IMR-90 (cell line): ENCODE results near the gene SCGB1C2. TPM values are rescaled to one million over a fixed set of nuclear protein-coding genes. Genes with fewer than 3 reads are reported as not detected.

Experiments
- ATAC-seq: fragments of 200-7000 bp; cut with Tn5 transposase; 2 replicates; pipeline ENCODE4 v1.9.1; 2020; ENCODE audit warnings: low read depth, mild to moderate bottlenecking, moderate library complexity
- BruUV-seq: library from RNA; stranded (reverse); fragments of 400-500 nt; replicated peaks from 2 replicates; lab custom pipeline; 2021; lab: Mats Ljungman, UMichigan
- CTCF ChIA-PET: fragments of 300-600 bp; formaldehyde crosslinking; extraction: SDS; loops from one replicate; lab custom pipeline; 2021; ENCODE audit warnings: antibody characterized with exemption; lab: Yijun Ruan, JAX
- POLR2A ChIA-PET: fragments of 300-600 bp; sonication (Branson Sonifier 250); formaldehyde crosslinking; loops from one replicate; lab custom pipeline; 2022; ENCODE audit warnings: antibody characterized with exemption; ENCODE audit not compliant: unreplicated experiment; lab: Charles Lee
- DNase-seq: peaks from one replicate; pipeline ENCODE4 v3.0.0; 2013
- H2AFZ ChIP-seq: replicated peaks from 2 replicates; pipeline ENCODE3; 2013; ENCODE audit warnings: low read length, mild to moderate bottlenecking; ENCODE audit not compliant: poor library complexity
- H2AK5ac ChIP-seq: 2 replicates; pipeline ENCODE4 v1.6.1; 2013; ENCODE audit warnings: low read depth, low read length, inconsistent platforms
- H2AK9ac ChIP-seq: replicated peaks from 2 replicates; pipeline ENCODE3; 2013; ENCODE audit warnings: mild to moderate bottlenecking, low read depth, low read length, moderate library complexity; ENCODE audit not compliant: poor library complexity
- H2BK120ac ChIP-seq: 2 replicates; pipeline ENCODE4 v1.6.1; 2013; ENCODE audit warnings: low read depth, low read length, inconsistent platforms
- H2BK15ac ChIP-seq: 3 replicates; pipeline ENCODE4 v1.6.1; 2013; ENCODE audit warnings: low read depth, low read length, inconsistent platforms
- H2BK20ac ChIP-seq: 2 replicates; pipeline ENCODE4 v1.6.1; 2013; ENCODE audit warnings: low read depth, mild to moderate bottlenecking, inconsistent platforms, low read length, moderate library complexity
- H2BK5ac ChIP-seq: 2 replicates; pipeline ENCODE4 v1.6.1; 2013; ENCODE audit warnings: mild to moderate bottlenecking, low read depth, low read length, inconsistent platforms; ENCODE audit not compliant: poor library complexity, severe bottlenecking
- H3K14ac ChIP-seq: replicated peaks from 2 replicates; pipeline ENCODE4 v1.6.1; 2013; ENCODE audit warnings: low read depth, low read length, inconsistent platforms
- H3K18ac ChIP-seq: 2 replicates; pipeline ENCODE4 v1.6.1; 2013; ENCODE audit warnings: low read depth, low read length, control low read depth
- H3K23ac ChIP-seq: 2 replicates; pipeline ENCODE4 v1.6.1; 2013; ENCODE audit warnings: low read depth, low read length, inconsistent platforms
- H3K27ac ChIP-seq: 2 replicates; pipeline ENCODE4 v1.5.1; 2013; ENCODE audit warnings: mild to moderate bottlenecking, control low read depth, low read length; ENCODE audit not compliant: insufficient read depth
- H3K27me3 ChIP-seq: 2 replicates; pipeline ENCODE4 v1.6.1; 2013; ENCODE audit warnings: low read length; ENCODE audit not compliant: control insufficient read depth, insufficient read depth
- H3K36me3 ChIP-seq: 2 replicates; pipeline ENCODE4 v1.6.1; 2013; ENCODE audit warnings: low read length, mixed read lengths; ENCODE audit not compliant: control insufficient read depth, insufficient read depth
- H3K4ac ChIP-seq: 2 replicates; pipeline ENCODE4 v1.6.1; 2013; ENCODE audit warnings: low read depth, low read length, inconsistent platforms
- H3K4me1 ChIP-seq: 2 replicates; pipeline ENCODE4 v1.6.1; 2013; ENCODE audit warnings: low read length, mixed read lengths; ENCODE audit not compliant: control insufficient read depth, insufficient read depth
- H3K4me2 ChIP-seq: 2 replicates; pipeline ENCODE4 v1.6.1; 2013; ENCODE audit warnings: low read depth, mild to moderate bottlenecking, control low read depth, low read length, moderate library complexity
- H3K4me3 ChIP-seq: 2 replicates; pipeline ENCODE4 v1.5.1; 2013; ENCODE audit warnings: low read depth, mild to moderate bottlenecking, control low read depth, low read length, moderate library complexity; ENCODE audit not compliant: insufficient read depth
- H3K56ac ChIP-seq: 2 replicates; pipeline ENCODE4 v1.6.1; 2013; ENCODE audit warnings: low read length, inconsistent platforms; ENCODE audit not compliant: insufficient read depth; ENCODE audit errors: extremely low read depth
- H3K79me1 ChIP-seq, 2 experiments: 2 replicates each; pipeline ENCODE4 v1.6.1; 2013; ENCODE audit warnings: low read length in 2 of 2, inconsistent platforms in 1 of 2, low read depth in 1 of 2
- H3K9ac ChIP-seq: 2 replicates; pipeline ENCODE4 v1.6.1; 2013; ENCODE audit warnings: low read depth, low read length, control low read depth
- H3K9me1 ChIP-seq: 2 replicates; pipeline ENCODE4 v1.6.1; 2013; ENCODE audit warnings: low read length, inconsistent platforms; ENCODE audit not compliant: insufficient read depth
- H3K9me3 ChIP-seq: 2 replicates; pipeline ENCODE4 v1.6.1; 2013; ENCODE audit warnings: low read length; ENCODE audit not compliant: control insufficient read depth, insufficient read depth
- H4K20me1 ChIP-seq: 2 replicates; pipeline ENCODE4 v1.6.1; 2013; ENCODE audit warnings: low read length, inconsistent platforms; ENCODE audit not compliant: insufficient read depth
- H4K5ac ChIP-seq: 2 replicates; pipeline ENCODE4 v1.6.1; 2013; ENCODE audit warnings: mild to moderate bottlenecking, low read depth, low read length, control low read depth
- H4K8ac ChIP-seq, 2 experiments: 2 replicates each; pipeline ENCODE4 v1.6.1; 2013; ENCODE audit warnings: low read depth in 2 of 2, low read length in 2 of 2, control low read depth in 1 of 2, inconsistent platforms in 1 of 2
- H4K91ac ChIP-seq: 2 replicates; pipeline ENCODE4 v1.6.1; 2013; ENCODE audit warnings: low read depth, low read length, inconsistent platforms; ENCODE audit not compliant: insufficient read depth
- BHLHE40 ChIP-seq: fragments of 150-350 bp; IDR thresholded peaks from 2 replicates; pipeline ENCODE4 v1.6.1; 2016; ENCODE audit warnings: mild to moderate bottlenecking, low read depth, low read length
- CEBPB ChIP-seq: IDR thresholded peaks from 2 replicates; pipeline ENCODE4 v1.6.1; 2012; ENCODE audit warnings: low read depth, low read length, improper control_type of control experiment
- CHD1 ChIP-seq: IDR thresholded peaks from 2 replicates; pipeline ENCODE4 v1.6.1; 2012; ENCODE audit warnings: low read depth, low read length, improper control_type of control experiment
- CTCF ChIP-seq: conservative IDR thresholded peaks from 2 replicates; pipeline ENCODE4 v1.5.1; 2012; ENCODE audit warnings: mild to moderate bottlenecking, low read depth, low read length, improper control_type of control experiment
- ELK1 ChIP-seq: fragments of 150-350 bp; IDR thresholded peaks from 2 replicates; pipeline ENCODE4 v1.6.1; 2016; ENCODE audit warnings: low read depth, mild to moderate bottlenecking, low read length, moderate library complexity, borderline replicate concordance
- FOS ChIP-seq: fragments of 150-350 bp; IDR thresholded peaks from 2 replicates; pipeline ENCODE4 v1.6.1; 2016; ENCODE audit warnings: low read depth, low read length
- MAFK ChIP-seq: IDR thresholded peaks from 2 replicates; pipeline ENCODE4 v1.6.1; 2012; ENCODE audit warnings: low read depth, low read length, improper control_type of control experiment
- MAZ ChIP-seq: IDR thresholded peaks from 2 replicates; pipeline ENCODE4 v1.6.1; 2012; ENCODE audit warnings: low read depth, mild to moderate bottlenecking, low read length, improper control_type of control experiment, moderate library complexity, borderline replicate concordance
- MXI1 ChIP-seq: IDR thresholded peaks from 2 replicates; pipeline ENCODE4 v1.6.1; 2012; ENCODE audit warnings: low read depth, mild to moderate bottlenecking, low read length, moderate library complexity, borderline replicate concordance
- NFE2L2 ChIP-seq: fragments of 150-350 bp; IDR thresholded peaks from 2 replicates; pipeline ENCODE4 v1.6.1; 2016; ENCODE audit warnings: low read depth, mild to moderate bottlenecking, low read length
- POLR2A ChIP-seq: IDR thresholded peaks from 2 replicates; pipeline ENCODE4 v1.6.1; 2012; ENCODE audit warnings: mild to moderate bottlenecking, low read depth, low read length
- RAD21 ChIP-seq: IDR thresholded peaks from 2 replicates; pipeline ENCODE4 v1.6.1; 2012; ENCODE audit warnings: low read length, improper control_type of control experiment
- RCOR1 ChIP-seq: IDR thresholded peaks from 2 replicates; pipeline ENCODE4 v1.6.1; 2012; ENCODE audit warnings: mild to moderate bottlenecking, low read length, improper control_type of control experiment; ENCODE audit not compliant: insufficient replicate concordance
- RFX5 ChIP-seq: IDR thresholded peaks from 2 replicates; pipeline ENCODE4 v1.8.0; 2012; ENCODE audit warnings: low read depth, mild to moderate bottlenecking, low read length, moderate library complexity
- SMC3 ChIP-seq: fragments of 150-350 bp; IDR thresholded peaks from 2 replicates; pipeline ENCODE4 v1.6.1; 2016; ENCODE audit warnings: low read depth, mild to moderate bottlenecking, antibody characterized with exemption, low read length, moderate library complexity
- USF2 ChIP-seq: fragments of 150-350 bp; IDR thresholded peaks from 2 replicates; pipeline ENCODE4 v1.6.1; 2017; ENCODE audit warnings: mild to moderate bottlenecking, antibody characterized with exemption, low read length, low read depth
- WGBS, 2 experiments: methylation state at CpG; one replicate each; pipeline versions ENCODE4 v1.1.5 to v1.1.7; 2013; ENCODE audit warnings: missing lambda C conversion rate in 2 of 2; ENCODE audit not compliant: insufficient read length in 1 of 2; ENCODE audit errors: extremely low coverage in 2 of 2; 5-methylcytosine and 5-hydroxymethylcytosine counted together
- dilution Hi-C: fragments of 300-500 bp; cut with HindIII; formaldehyde crosslinking; loops from one replicate; pipeline ENCODE4 v1.14.3; 2018; ENCODE audit warnings: low sequenced_read_pairs; ENCODE audit not compliant: unreplicated experiment
- in situ Hi-C: fragments of 300-500 bp; cut with MboI; formaldehyde crosslinking; loops from 3 replicates; pipeline ENCODE4 v1.14.3; 2019; ENCODE audit warnings: low sequenced_read_pairs, inconsistent platforms, mixed read lengths
- intact Hi-C: fragments of 100-400 bp; cut with micrococcal nuclease; formaldehyde crosslinking; loops from 2 replicates; pipeline ENCODE4 v1.10.0; 2022
- polyA plus RNA-seq, 3 experiments: library from polyadenylated mRNA; depleted of rRNA; stranded (reverse); fragments of >200 nt; gene quantifications; 2 replicates each; pipeline ENCODE4 v1.2.3, GENCODE V29; 2012; ENCODE audit warnings: low replicate concordance in 1 of 3
- total RNA-seq: library from RNA; depleted of rRNA; stranded (reverse); fragments of >200 nt; gene quantifications from 2 replicates; pipeline ENCODE4 v1.2.3, GENCODE V29; 2012

The SCGB1C2 gene
- total and polyA plus RNA-seq, 2 of the 4 experiments (the other 2 are of a cell fraction) = not detected

GRCh38 chr17:143785-144281 is 6.5 kb downstream of the SCGB1C2 start:
- peak overlapping the region; percentile 87 for H2AFZ ChIP-seq
- no peaks in the 10 kb centered on the region for H4K20me1 ChIP-seq
- no peak overlapping the region for H3K4me3 ChIP-seq
- no peaks in the 10 kb centered on the region for H3K4me1 ChIP-seq
- H3K4me2 ChIP-seq = peak overlapping the region; percentile 83
- ChIA-PET POLR2A (no interaction called here), CTCF (no interaction called here)
- H3K79me1 ChIP-seq = no peaks in the 10 kb centered on the region
- peak overlapping the region; percentile 95 for H2AK9ac ChIP-seq
- H3K4ac ChIP-seq = no peak overlapping the region
- in situ Hi-C loops (no loop called here), dilution Hi-C loops (no loop called here), intact Hi-C loops (loop anchor here (5.0 kb wide), 1 partner anchor 853 kb away; the partner anchor contains the start of gene TIMM22)
- H3K9ac ChIP-seq = 0 out of 2 replicates have a peak overlapping the region, but pooled peaks have one; percentile 46
- no peak overlapping the region for H2AK5ac ChIP-seq
- TF ChIP-seq POLR2A (no peak), BHLHE40 (no peak), ELK1 (no peak), RCOR1 (no peak), SMC3 (peak; percentile 52), RFX5 (no peak), USF2 (no peak), RAD21 (peak; percentile 84), MAZ (peak; percentile 77; the same call in 1 of the 2 replicates), CEBPB (no peak), MXI1 (no peak), MAFK (no peak), CHD1 (no peak), CTCF (peak; percentile 81), FOS (no peak), NFE2L2 (no peak)
- ATAC-seq (peak; percentile 100), DNase-seq (peak; percentile 39)
- H3K14ac ChIP-seq = no peak overlapping the region
- no peak overlapping the region for H2BK120ac ChIP-seq
- no peak overlapping the region for H3K18ac ChIP-seq
- no peak overlapping the region for H4K5ac ChIP-seq
- no peaks in the 10 kb centered on the region for H3K9me1 ChIP-seq
- H3K56ac ChIP-seq = no peak overlapping the region
- peak overlapping the region in 1 of 2 experiments; percentile 72; a peak in 1 of 4 replicates for H4K8ac ChIP-seq
- 5% methylated on average over 15 of the region's 44 CpGs; no CpG with 5 or more reads in 1 of the 2 experiments for WGBS, 2 experiments
- H2BK5ac ChIP-seq = no peak overlapping the region
- no peaks in the 10 kb centered on the region for H3K9me3 ChIP-seq
- H3K27ac ChIP-seq = no peak overlapping the region
- H2BK15ac ChIP-seq = no peak overlapping the region
- peak overlapping the region; percentile 85; the same call in 1 of the 2 replicates for H3K23ac ChIP-seq
- H2BK20ac ChIP-seq = no peak overlapping the region
- no peaks in the 10 kb centered on the region for H3K36me3 ChIP-seq
- H3K27me3 ChIP-seq = peaks cover 5% of the 10 kb centered on the region
- BruUV-seq = no TSS peak
- H4K91ac ChIP-seq = no peak overlapping the region
